ENCODE results near the gene CHST1. TPM values are rescaled to one million over a fixed set of nuclear protein-coding genes. Genes with fewer than 3 reads are reported as not detected.

The CHST1 gene
- total and polyA plus RNA-seq, 10 of the 15 experiments (the other 5 are each of a cell fraction or from before 2014, with no cell fraction given), result not detected

DNA sequence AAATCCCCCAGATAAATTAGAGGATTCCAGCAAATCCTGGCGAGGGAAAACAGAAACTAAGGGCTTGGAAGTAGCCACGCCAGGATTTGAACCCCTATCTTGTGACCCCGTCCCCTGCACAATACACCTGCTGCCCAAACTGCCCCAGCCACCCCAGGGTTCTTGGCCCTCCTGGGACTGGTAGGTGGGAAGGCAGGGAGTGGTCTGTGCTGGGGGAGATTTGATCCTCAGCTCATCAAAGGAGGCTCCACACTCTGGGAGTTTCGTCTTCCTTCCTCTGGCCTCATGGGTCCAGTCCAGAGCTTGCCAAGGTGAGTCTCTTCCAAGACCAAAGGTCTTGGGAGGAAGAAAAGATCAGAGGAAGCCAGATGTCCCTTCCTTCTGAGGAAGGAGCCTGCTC, 4.5 kb upstream of the CHST1 start (continued):
- TF ChIP-seq CEBPZ (IDR thresholded peaks at IDR 0.05; ENCODE audit: low read depth, low read length) (no peak), HDAC6 (IDR thresholded peaks at IDR 0.05; ENCODE audit: unreplicated experiment) (no peak), EP300 (IDR thresholded peaks at IDR 0.05; ENCODE audit: borderline replicate concordance in 1 of 2, control insufficient read depth in 1 of 2, low read depth in 2 of 2, low read length in 2 of 2) (no peak)

GRCh38 chr11:45669146-45669545, 3.7 kb upstream of the CHST1 start:
- BruUV-seq (replicated peaks), result no TSS peak
- no peak for FAIRE-seq
- Histone ChIP-seq H3K4me2 (ENCODE audit: control insufficient read depth, insufficient read depth) (no peak overlapping the region), H3K27ac (ENCODE audit: control insufficient read depth, insufficient read depth) (no peak overlapping the region), H2AFZ (ENCODE audit: control insufficient read depth, low read depth, low read length) (no peak overlapping the region), H3K4me1 (ENCODE audit: control insufficient read depth, insufficient read depth, low read length) (no peaks in the 10 kb centered on the region), H3K9ac (ENCODE audit: control insufficient read depth, insufficient read depth, low read length) (no peak overlapping the region), H3K9me3 (replicated peaks; ENCODE audit: control insufficient read depth, insufficient read depth, low read length) (no peaks in the 10 kb centered on the region), H4K20me1 (ENCODE audit: control insufficient read depth, insufficient read depth) (no peaks in the 10 kb centered on the region), H3K27me3 (replicated peaks in 1 of 2; ENCODE audit: control insufficient read depth in 2 of 2, insufficient read depth in 2 of 2, low read length in 1 of 2) (peaks cover 12 to 21% of the 10 kb centered on the region in 2 experiments), H3K36me3 (ENCODE audit: control insufficient read depth in 2 of 2, insufficient read depth in 2 of 2, low read length in 1 of 2) (no peaks in the 10 kb centered on the region), H3K4me3 (no peak overlapping the region), H3K79me2 (ENCODE audit: control insufficient read depth, insufficient read depth, low read length) (no peaks in the 10 kb centered on the region)
- 50% methylated on average over 3 of the region's 3 CpGs for WGBS (ENCODE audit: insufficient coverage, insufficient replicate concordance, low lambda C conversion rate, missing lambda C conversion rate)
- RAD21 ChIA-PET (ENCODE audit: unreplicated experiment), result no interaction called here
- DNase-seq (ENCODE audit: low read depth, low spot score), result no peak
- no peak for ATAC-seq
- POLR2A ChIA-PET, result no interaction called here
- in situ Hi-C loops (cut with MboI) (no loop called here), intact Hi-C loops (cut with micrococcal nuclease; ENCODE audit: unreplicated experiment) (no loop called here)
- CTCF ChIA-PET, result interaction anchor here (0.7 to 0.9 kb wide), 2 partner anchors 13 to 103 kb away, joined by 3 to 4 read pairs; no protein-coding TSS in a partner anchor
- no peak for TF ChIP-seq TCF12 (IDR thresholded peaks at IDR 0.05; ENCODE audit: low read depth, low read length)
- no peak for TF ChIP-seq GATAD2B (conservative IDR thresholded peaks at IDR 0.05; ENCODE audit: low read depth)
- TF ChIP-seq CHD2 (IDR thresholded peaks at IDR 0.05; ENCODE audit: borderline replicate concordance, low read depth, low read length), result no peak
- no peak for TF ChIP-seq SREBF2 (IDR thresholded peaks at IDR 0.05; ENCODE audit: low read length)
- TF ChIP-seq, protein P1, sequence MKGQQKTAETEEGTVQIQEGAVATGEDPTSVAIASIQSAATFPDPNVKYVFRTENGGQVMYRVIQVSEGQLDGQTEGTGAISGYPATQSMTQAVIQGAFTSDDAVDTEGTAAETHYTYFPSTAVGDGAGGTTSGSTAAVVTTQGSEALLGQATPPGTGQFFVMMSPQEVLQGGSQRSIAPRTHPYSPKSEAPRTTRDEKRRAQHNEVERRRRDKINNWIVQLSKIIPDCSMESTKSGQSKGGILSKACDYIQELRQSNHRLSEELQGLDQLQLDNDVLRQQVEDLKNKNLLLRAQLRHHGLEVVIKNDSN (IDR thresholded peaks at IDR 0.05; ENCODE audit: borderline replicate concordance, extremely low read length, insufficient read depth, low read depth, low read length), result no peak
- SMC1A ChIA-PET (ENCODE audit: uncharacterized antibody, unreplicated experiment), result no interaction called here
